HCT116 (cell line): ENCODE data around the gene FBH1. TPM values are rescaled to one million over a fixed set of nuclear protein-coding genes. Genes with fewer than 3 reads are reported as not detected.

Experiments used
- ATAC-seq: fragments of 200-7000 bp; cut with Tn5 transposase; 2 replicates; pipeline ENCODE4 v1.9.1; 2020; ENCODE audit warnings: mild to moderate bottlenecking, moderate library complexity
- BruUV-seq: library from RNA; stranded (reverse); fragments of 400-500 nt; replicated peaks from 2 replicates; lab custom pipeline; 2021; lab: Mats Ljungman, UMichigan
- CTCF ChIA-PET: fragments of 300-600 bp; sonication (Branson Sonifier 250); formaldehyde crosslinking; loops from one replicate; lab custom pipeline; 2021; ENCODE audit warnings: antibody characterized with exemption; lab: Charles Lee
- POLR2A ChIA-PET: fragments of 300-600, 350-600 bp; sonication (Branson Sonifier 250); formaldehyde crosslinking; loops from one replicate; lab custom pipeline; 2021; ENCODE audit warnings: antibody characterized with exemption; lab: Charles Lee
- RAD21 ChIA-PET, 2 experiments: fragments of 300-600 bp; sonication (Branson Sonifier 250); formaldehyde crosslinking; loops; one replicate each; lab custom pipeline; 2023; ENCODE audit warnings: low total read pairs in 2 of 2; ENCODE audit not compliant: uncharacterized antibody in 2 of 2, unreplicated experiment in 2 of 2, low non-redundant PET in 1 of 2; lab: Charles Lee
- DNase-seq: peaks from one replicate; pipeline ENCODE4 v3.0.0-alpha.2; 2010; ENCODE audit warnings: low read depth, low spot score
- H2AFZ ChIP-seq: fragments of 200-600 bp; shearing (Covaris generic), sonication (generic); 2 replicates; pipeline ENCODE4 v1.6.1; 2017; ENCODE audit warnings: low read depth, mixed run types, mixed read lengths, antibody characterized with exemption, low read length; ENCODE audit not compliant: poor library complexity, severe bottlenecking
- H3K27ac ChIP-seq: 2 replicates; pipeline ENCODE4 v1.5.1; 2012; ENCODE audit warnings: low read depth, low read length
- H3K27me3 ChIP-seq: fragments of 200-600 bp; sonication (generic); 2 replicates; pipeline ENCODE4 v1.6.1; 2016; ENCODE audit warnings: mixed run types, low read length, mixed read lengths; ENCODE audit not compliant: insufficient read depth
- H3K36me3 ChIP-seq, 2 experiments: fragments of 200-500 bp in 1 of 2; fragments of 200-600 bp in 1 of 2; sonication (Bioruptor generic) in 1 of 2; sonication (generic) in 1 of 2; 2 replicates each; pipeline versions ENCODE4 v1.5.1 to v1.6.1; 2014 to 2016; ENCODE audit warnings: low read length in 2 of 2, inconsistent platforms in 1 of 2, mixed read lengths in 1 of 2, mixed run types in 1 of 2; ENCODE audit not compliant: insufficient read depth in 2 of 2, control insufficient read depth in 1 of 2
- H3K4me1 ChIP-seq, 2 experiments: fragments of 200-600 bp in 1 of 2; sonication (generic) in 1 of 2; 2 replicates each; pipeline versions ENCODE4 v1.5.1 to v1.6.1; 2012 to 2017; ENCODE audit warnings: low read length in 2 of 2, inconsistent platforms in 1 of 2, mild to moderate bottlenecking in 1 of 2, mixed read lengths in 1 of 2, mixed run types in 1 of 2, moderate library complexity in 1 of 2; ENCODE audit not compliant: insufficient read depth in 2 of 2, control insufficient read depth in 1 of 2
- H3K4me2 ChIP-seq: fragments of 200-600 bp; sonication (generic); 2 replicates; pipeline ENCODE4 v1.6.1; 2017; ENCODE audit warnings: mixed run types, low read length, mixed read lengths
- H3K4me3 ChIP-seq, 2 experiments: fragments of 200-600 bp in 1 of 2; sonication (generic) in 1 of 2; replicated peaks in 1 of 2; 2 replicates each; pipeline ENCODE4 v1.5.1; 2011 to 2016; ENCODE audit warnings: low read length in 2 of 2, control low read depth in 1 of 2, low read depth in 1 of 2, mild to moderate bottlenecking in 1 of 2, mixed read lengths in 1 of 2, mixed run types in 1 of 2
- H3K79me2 ChIP-seq: fragments of 200-600 bp; sonication (generic); 2 replicates; pipeline ENCODE4 v1.6.1; 2017; ENCODE audit warnings: mild to moderate bottlenecking, mixed run types, low read length, moderate library complexity, mixed read lengths; ENCODE audit not compliant: insufficient read depth
- H3K9ac ChIP-seq: fragments of 200-600 bp; sonication (generic); 2 replicates; pipeline ENCODE4 v1.6.1; 2016; ENCODE audit warnings: low read length, mixed read lengths
- H3K9me2 ChIP-seq: fragments of 200-600 bp; sonication (generic), shearing (Covaris generic); 2 replicates; pipeline ENCODE4 v1.6.1; 2017; ENCODE audit warnings: mixed run types, mild to moderate bottlenecking, moderate library complexity; ENCODE audit not compliant: insufficient read depth
- H3K9me3 ChIP-seq, 2 experiments: fragments of 200-500 bp in 1 of 2; fragments of 200-600 bp in 1 of 2; sonication (Bioruptor generic) in 1 of 2; sonication (generic) in 1 of 2; 2 replicates each; pipeline ENCODE4 v1.6.1; 2014 to 2017; ENCODE audit warnings: low read length in 2 of 2, mixed read lengths in 2 of 2, inconsistent platforms in 1 of 2, low read depth in 1 of 2, mild to moderate bottlenecking in 1 of 2, mixed run types in 1 of 2, moderate library complexity in 1 of 2; ENCODE audit not compliant: control insufficient read depth in 1 of 2, insufficient read depth in 1 of 2
- H4K20me1 ChIP-seq: fragments of 200-600 bp; sonication (generic), shearing (Covaris generic); 2 replicates; pipeline ENCODE4 v1.6.1; 2017; ENCODE audit warnings: mixed run types, mild to moderate bottlenecking, moderate library complexity; ENCODE audit not compliant: insufficient read depth
- CBX3 ChIP-seq: IDR thresholded peaks from 2 replicates; pipeline ENCODE4 v1.6.1; 2012; ENCODE audit warnings: low read depth
- CEBPB ChIP-seq: IDR thresholded peaks from 2 replicates; pipeline ENCODE4 v1.6.1; 2012; ENCODE audit warnings: low read depth
- EZH2 ChIP-seq: fragments of 200-600 bp; sonication (generic); IDR thresholded peaks from 2 replicates; pipeline ENCODE4 v1.6.1; 2017; ENCODE audit warnings: antibody characterized with exemption, mixed run types
- POLR2A ChIP-seq: IDR thresholded peaks from 2 replicates; pipeline ENCODE4 v1.7.0; 2011; ENCODE audit warnings: borderline replicate concordance; ENCODE audit not compliant: insufficient read depth, insufficient read length; ENCODE audit errors: extremely low read depth
- REST ChIP-seq: IDR thresholded peaks from 2 replicates; pipeline ENCODE4 v1.6.1; 2012; ENCODE audit warnings: low read depth
- SP1 ChIP-seq: IDR thresholded peaks from 2 replicates; pipeline ENCODE4 v1.6.1; 2012; ENCODE audit warnings: low read depth
- SRF ChIP-seq: IDR thresholded peaks from 2 replicates; pipeline ENCODE4 v1.6.1; 2012; ENCODE audit warnings: low read depth
- YY1 ChIP-seq: IDR thresholded peaks from 2 replicates; pipeline ENCODE4 v1.6.1; 2011; ENCODE audit warnings: low read length, low read depth, moderate library complexity, mild to moderate bottlenecking; ENCODE audit not compliant: insufficient replicate concordance; ENCODE audit errors: extremely low read depth
- intact Hi-C: fragments of 100-400 bp; cut with micrococcal nuclease; formaldehyde crosslinking; loops from 2 replicates; pipeline ENCODE4 v1.10.0; 2022
- total RNA-seq: library from RNA; stranded (reverse); gene quantifications from one replicate; pipeline ENCODE4 v1.2.1, GENCODE V29; 2021; ENCODE audit not compliant: unreplicated experiment

FBH1 gene
- total RNA-seq, 1 experiment from 2014 or later = 70.2 TPM

GRCh38 chr10:5919568-5919967 is 29.5 kb downstream of the FBH1 start:
- ATAC-seq (no peak), DNase-seq (no peak)
- H3K36me3 ChIP-seq = peaks cover 57 to 71% of the 10 kb centered on the region in 2 experiments
- H3K9me2 ChIP-seq = no peaks in the 10 kb centered on the region
- H3K79me2 ChIP-seq = no peaks in the 10 kb centered on the region
- H3K9ac ChIP-seq = no peak overlapping the region
- intact Hi-C loops = no loop called here
- H3K9me3 ChIP-seq = no peaks in the 10 kb centered on the region
- ChIA-PET POLR2A (no interaction called here), RAD21 (no interaction called here), CTCF (no interaction called here)
- H3K4me3 ChIP-seq = no peak overlapping the region
- no peak for TF ChIP-seq CEBPB
- no peak for TF ChIP-seq YY1
- no peak for TF ChIP-seq EZH2
- TF ChIP-seq SP1 = no peak
- no peak for TF ChIP-seq REST
- no peak for TF ChIP-seq SRF
- no peak for TF ChIP-seq CBX3
- no peak for TF ChIP-seq POLR2A
- H3K4me2 ChIP-seq = no peak overlapping the region
- no peaks in the 10 kb centered on the region for H3K27me3 ChIP-seq
- no peak overlapping the region for H3K27ac ChIP-seq
- BruUV-seq = no TSS peak
- no peaks in the 10 kb centered on the region for H4K20me1 ChIP-seq
- no peaks in the 10 kb centered on the region for H3K4me1 ChIP-seq
- H2AFZ ChIP-seq = no peak overlapping the region
